Measurements from ENCODE around the gene ALPK3. TPM values are rescaled to one million over a fixed set of nuclear protein-coding genes. Genes with fewer than 3 reads are reported as not detected.

The ALPK3 gene
- total RNA-seq, 1 donor from 2014 or later: 10.8 TPM

- Mint-ChIP-seq H3K9me3 (no peaks in the 10 kb centered on the region), H3K4me3 (no peak overlapping the region), H3K36me3 (peaks cover 17% of the 10 kb centered on the region), H3K27me3 (no peaks in the 10 kb centered on the region), H3K4me1 (ENCODE audit: unreplicated experiment) (no peaks in the 10 kb centered on the region), H3K27ac (no peak overlapping the region)
- DNase-seq (ENCODE audit: extremely low spot score, unreplicated experiment): no peak
- no peak for TF ChIP-seq CTCF (conservative IDR thresholded peaks at IDR 0.05)
Measured at GRCh38 chr15:84784262-84784661, 32.9 kb upstream of the ALPK3 start.

DNA sequence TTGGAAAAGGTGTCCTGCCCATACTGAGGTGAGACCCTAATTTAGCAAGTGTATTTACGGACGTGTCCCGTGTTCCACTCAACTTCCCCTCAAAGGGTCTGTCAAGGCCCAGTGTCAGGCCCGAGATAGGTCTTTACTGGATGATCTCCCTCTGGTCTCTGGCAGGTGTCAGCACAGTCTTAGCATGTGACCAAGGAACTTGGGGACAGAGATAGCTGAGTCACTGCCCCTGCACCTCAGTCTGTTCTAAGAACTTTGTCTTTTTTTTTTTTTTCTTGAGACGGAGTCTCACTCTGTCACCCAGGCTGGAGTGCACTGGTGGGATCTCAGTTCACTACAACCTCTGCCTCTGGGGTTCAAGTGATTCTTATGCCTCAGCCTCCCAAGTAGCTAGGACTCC is 32.1 kb upstream of the ALPK3 start:
- no peak overlapping the region for H3K27ac Mint-ChIP-seq

DNA sequence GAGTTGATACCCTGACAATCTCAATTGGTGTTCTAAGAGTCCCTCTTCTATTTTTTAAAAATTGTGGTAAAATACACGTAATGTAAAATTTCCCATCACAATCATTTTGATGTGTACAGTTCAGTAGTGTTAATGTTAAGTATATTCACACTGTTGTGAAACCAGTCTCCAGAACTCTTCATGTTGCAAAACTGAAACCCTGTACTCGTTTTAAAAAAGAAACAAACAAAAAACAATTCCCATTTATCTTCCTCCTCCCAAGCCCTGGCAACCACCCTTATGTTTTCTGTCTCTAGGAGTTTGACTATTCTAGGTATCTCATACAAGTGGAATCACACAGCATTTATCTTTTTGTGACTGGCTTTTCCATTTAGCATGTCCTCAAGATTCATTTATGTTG is 28.7 kb upstream of the ALPK3 start:
- Mint-ChIP-seq H3K4me3 (no peak overlapping the region), H3K4me1 (ENCODE audit: unreplicated experiment) (no peaks in the 10 kb centered on the region), H3K9me3 (no peaks in the 10 kb centered on the region), H3K36me3 (peaks cover 33% of the 10 kb centered on the region), H3K27ac (no peak overlapping the region), H3K27me3 (no peaks in the 10 kb centered on the region)
- no peak for TF ChIP-seq CTCF (conservative IDR thresholded peaks at IDR 0.05)
- no peak for DNase-seq (ENCODE audit: extremely low spot score, unreplicated experiment)

More for the DNA sequence above, 32.1 kb upstream of the ALPK3 start:
- DNase-seq (ENCODE audit: extremely low spot score, unreplicated experiment): no peak
- Mint-ChIP-seq H3K36me3 (peaks cover 17% of the 10 kb centered on the region), H3K4me3 (no peak overlapping the region), H3K9me3 (no peaks in the 10 kb centered on the region), H3K4me1 (ENCODE audit: unreplicated experiment) (no peaks in the 10 kb centered on the region), H3K27me3 (no peaks in the 10 kb centered on the region)
- TF ChIP-seq CTCF (conservative IDR thresholded peaks at IDR 0.05): no peak

DNA sequence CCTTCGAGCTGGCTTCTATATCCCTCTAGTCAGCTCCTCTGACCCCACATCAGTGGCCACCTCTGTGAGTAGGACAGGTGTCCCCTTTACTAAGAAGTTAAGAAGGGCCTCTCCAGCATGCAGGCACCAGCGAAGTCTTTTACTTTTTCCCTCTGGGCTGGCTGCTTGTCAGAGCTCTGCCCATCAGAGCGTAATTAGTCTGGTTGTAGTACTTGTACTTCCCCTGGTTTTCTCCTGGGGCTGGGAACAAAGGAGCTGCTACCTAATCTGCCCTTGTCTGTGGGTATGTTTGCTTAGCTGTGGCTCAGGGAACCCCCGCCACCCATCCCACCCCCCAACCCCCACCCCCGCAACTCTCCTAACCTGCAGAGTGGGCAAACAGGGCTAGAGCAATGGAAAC is 27.4 kb upstream of the ALPK3 start:
- no peaks in the 10 kb centered on the region for H3K27me3 Mint-ChIP-seq
- no peak overlapping the region for H3K4me3 Mint-ChIP-seq
- no peak for TF ChIP-seq CTCF (conservative IDR thresholded peaks at IDR 0.05)
- H3K9me3 Mint-ChIP-seq: no peaks in the 10 kb centered on the region
- no peak for DNase-seq (ENCODE audit: extremely low spot score, unreplicated experiment)
- no peaks in the 10 kb centered on the region for H3K4me1 Mint-ChIP-seq (ENCODE audit: unreplicated experiment)
- peaks cover 37% of the 10 kb centered on the region for H3K36me3 Mint-ChIP-seq
- H3K27ac Mint-ChIP-seq: no peak overlapping the region

DNA sequence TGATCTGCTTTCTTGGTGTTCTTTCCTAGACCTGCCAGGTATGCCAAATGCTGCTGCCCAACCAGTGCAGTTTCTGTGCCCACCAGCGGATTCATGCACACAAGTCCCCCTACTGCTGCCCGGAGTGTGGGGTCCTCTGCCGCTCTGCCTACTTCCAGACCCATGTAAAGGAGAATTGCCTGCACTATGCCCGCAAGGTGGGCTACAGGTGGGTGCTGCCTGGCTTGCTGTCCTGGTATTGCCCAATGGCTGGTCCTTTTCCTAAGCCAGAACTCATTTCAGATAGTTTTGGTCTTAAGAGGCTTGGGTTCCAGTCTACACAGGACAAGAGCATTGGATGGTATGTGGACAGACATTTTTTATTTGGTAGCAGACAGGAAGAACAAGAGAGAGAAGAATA is 26.5 kb upstream of the ALPK3 start:
- Mint-ChIP-seq H3K27me3 (no peaks in the 10 kb centered on the region), H3K9me3 (no peaks in the 10 kb centered on the region), H3K4me1 (ENCODE audit: unreplicated experiment) (no peaks in the 10 kb centered on the region), H3K36me3 (peaks cover 40% of the 10 kb centered on the region), H3K4me3 (no peak overlapping the region), H3K27ac (no peak overlapping the region)
- no peak for TF ChIP-seq CTCF (conservative IDR thresholded peaks at IDR 0.05)
- DNase-seq (ENCODE audit: extremely low spot score, unreplicated experiment): no peak

DNA sequence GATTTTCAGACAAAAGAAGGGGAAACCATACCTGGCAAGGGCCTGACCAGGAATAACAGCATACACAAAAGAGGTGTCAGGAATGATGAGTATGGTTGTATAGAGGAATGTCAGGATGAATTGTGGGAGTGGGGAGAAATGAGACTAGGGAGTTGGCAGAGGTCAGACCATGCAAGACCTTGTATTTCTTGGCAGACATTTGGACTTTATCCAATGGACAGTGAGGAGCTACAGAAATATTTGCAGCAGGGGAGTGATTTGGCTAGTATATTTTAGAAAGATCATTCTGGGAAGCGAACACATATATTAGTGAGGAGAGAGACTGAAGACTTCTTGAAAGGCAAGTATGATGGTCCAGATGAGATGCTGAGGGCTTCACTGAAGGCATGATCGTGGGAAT is 25.4 kb upstream of the ALPK3 start:
- no peak overlapping the region for H3K4me3 Mint-ChIP-seq
- DNase-seq (ENCODE audit: extremely low spot score, unreplicated experiment): no peak
- H3K36me3 Mint-ChIP-seq: peaks cover 38% of the 10 kb centered on the region
- H3K4me1 Mint-ChIP-seq (ENCODE audit: unreplicated experiment): no peaks in the 10 kb centered on the region
- no peaks in the 10 kb centered on the region for H3K9me3 Mint-ChIP-seq
- H3K27ac Mint-ChIP-seq: no peak overlapping the region
- no peak for TF ChIP-seq CTCF (conservative IDR thresholded peaks at IDR 0.05)
- no peaks in the 10 kb centered on the region for H3K27me3 Mint-ChIP-seq

Data from type B pancreatic cell (in vitro differentiated cells).